ENCODE measurements around the gene NFAM1. TPM values are rescaled to one million over a fixed set of nuclear protein-coding genes. Genes with fewer than 3 reads are reported as not detected.

Gene NFAM1
- total RNA-seq, 1 donor from 2014 or later, result 1.2 TPM

- DNase-seq, result no peak
Observed at GRCh38 chr22:42358643-42359558, 73.3 kb downstream of the NFAM1 start.

DNA sequence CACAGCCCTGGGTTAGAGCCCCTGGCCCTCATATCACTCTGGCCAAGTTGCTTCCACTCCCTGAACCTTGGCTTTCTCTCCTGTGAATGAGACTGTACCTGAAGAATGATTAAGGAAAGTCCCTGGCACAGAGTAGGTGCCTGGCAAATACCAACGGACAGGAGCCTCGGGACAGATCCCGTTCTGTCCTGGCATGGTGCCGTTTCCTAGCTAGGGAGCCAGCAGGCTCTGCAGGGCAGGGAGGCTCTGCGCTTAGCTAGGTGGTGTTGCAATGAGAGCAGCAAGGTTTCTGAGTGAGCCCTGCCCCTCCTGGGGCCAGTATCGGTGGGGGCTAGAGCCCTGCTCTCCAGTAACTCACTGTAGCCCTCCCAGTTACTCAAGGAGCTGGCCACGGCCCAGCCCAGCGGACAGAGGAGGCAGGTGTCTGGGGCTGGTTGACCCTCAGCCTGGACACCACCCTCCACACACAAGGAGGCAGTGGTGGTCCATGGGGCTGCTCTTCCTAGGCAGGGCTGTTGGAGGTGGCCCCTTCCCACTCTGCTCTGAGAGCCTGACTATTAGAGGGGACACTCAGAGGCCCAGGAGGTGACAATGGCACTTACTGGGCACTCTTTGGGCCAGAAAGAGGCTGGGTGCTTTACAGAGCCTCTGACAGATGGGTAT, 74.4 kb downstream of the NFAM1 start:
- no peak for DNase-seq

DNA sequence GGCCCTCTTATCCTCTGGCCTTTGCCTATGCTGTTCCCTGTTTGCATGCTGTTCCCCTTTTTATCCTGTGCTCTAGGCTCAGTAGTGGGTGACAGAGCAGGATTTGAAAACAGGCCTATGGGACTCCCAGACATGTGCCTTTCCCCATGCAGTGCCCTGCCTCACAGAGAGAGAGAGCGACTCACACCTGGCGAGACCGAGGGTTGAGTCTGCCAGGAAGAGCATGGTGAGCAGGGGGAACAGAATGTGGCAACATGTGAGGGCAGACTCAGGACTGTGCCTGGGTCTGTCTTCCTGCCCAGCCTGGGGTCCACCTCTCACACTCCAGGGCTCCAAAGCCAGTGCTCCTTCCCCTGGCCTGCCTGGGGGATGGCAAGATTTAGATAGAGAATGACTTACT, 75.0 kb downstream of the NFAM1 start:
- DNase-seq, result no peak

- peak; percentile 15 for DNase-seq
Observed at GRCh38 chr22:42356533-42356932, 75.7 kb downstream of the NFAM1 start.

- peak; percentile 38 for DNase-seq
Observed at GRCh38 chr22:42353883-42354727, 78.1 kb downstream of the NFAM1 start.

DNA sequence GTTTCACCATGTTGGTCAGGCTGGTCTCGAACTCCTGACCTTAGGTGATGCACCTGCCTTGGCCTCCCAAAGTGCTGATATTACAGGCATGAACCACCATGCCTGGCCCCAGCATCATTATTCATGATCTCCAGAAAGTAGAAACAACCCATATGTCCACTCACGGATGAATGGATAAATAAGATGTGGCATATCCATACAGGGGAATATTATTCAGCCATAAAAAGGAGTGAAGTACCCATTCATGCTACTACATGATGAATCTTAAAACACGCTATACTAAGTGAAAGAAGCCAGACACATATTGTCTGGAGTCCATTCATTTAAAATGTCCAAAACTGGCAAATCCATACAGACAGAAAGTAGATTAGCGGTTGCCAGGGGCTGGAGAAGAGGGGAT, 81.8 kb downstream of the NFAM1 start:
- DNase-seq, result no peak

- DNase-seq, result no peak
Observed at GRCh38 chr22:42347281-42347824, 84.8 kb downstream of the NFAM1 start.

DNA sequence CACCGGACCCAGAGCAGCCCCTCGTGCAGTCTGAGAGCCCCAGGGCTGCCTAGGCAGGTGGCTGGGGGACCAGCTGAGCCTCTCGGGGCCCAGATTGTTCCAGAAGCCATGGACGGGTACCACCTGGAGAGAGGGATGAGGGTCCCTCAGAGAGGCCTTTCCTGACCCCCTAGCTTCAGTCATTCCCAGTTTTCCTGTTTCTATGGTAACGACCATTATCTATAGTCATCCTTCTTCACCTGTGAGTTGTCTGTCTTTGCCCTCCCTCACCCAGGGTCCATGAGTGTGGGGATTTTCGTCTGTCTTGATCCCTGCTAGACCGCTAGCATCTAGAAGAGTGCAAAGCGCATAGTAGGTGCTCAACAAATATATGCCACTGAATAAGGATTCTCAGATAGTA, 85.5 kb downstream of the NFAM1 start:
- DNase-seq, result no peak

DNA sequence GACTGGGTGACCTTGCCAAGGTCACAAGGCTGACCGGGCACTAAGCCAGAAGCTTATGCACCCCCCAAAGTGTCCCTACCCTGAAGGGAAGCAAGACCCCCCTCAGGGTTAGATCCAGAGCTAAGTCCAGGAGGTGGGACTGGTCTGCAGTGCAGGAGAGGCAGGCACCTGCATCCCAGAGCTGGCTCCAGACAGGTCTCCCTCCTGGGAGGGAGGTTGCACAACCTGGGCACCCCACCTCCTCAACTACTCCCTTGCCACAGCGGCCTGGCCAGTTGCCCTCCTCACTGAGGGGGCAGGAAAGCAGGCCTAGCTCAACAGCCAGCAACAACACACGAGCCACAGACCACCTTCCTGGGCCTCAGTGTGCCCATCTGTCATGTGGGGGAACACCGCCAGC, 86.7 kb downstream of the NFAM1 start:
- DNase-seq, result no peak

- DNase-seq, result no peak
Observed at GRCh38 chr22:42344361-42344905, 87.8 kb downstream of the NFAM1 start.

- DNase-seq, result no peak
Observed at GRCh38 chr22:42343531-42344081, 88.6 kb downstream of the NFAM1 start.

DNA sequence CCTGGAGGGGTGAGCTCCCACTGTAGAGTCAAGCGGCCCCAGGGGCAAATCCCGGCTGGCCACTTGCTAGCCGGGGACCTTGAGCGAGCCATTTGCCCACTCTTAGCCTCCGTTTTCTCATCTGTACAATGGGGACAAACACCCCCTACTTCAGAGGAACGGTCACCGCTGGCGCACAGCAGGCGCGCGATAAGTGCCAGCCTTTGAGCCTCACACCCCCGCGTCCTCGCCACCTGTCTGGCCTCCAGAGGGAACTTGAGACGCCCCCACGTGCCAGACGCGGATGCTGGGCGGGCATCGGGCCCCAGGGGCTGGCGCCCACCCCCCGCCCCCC, 89.1 kb downstream of the NFAM1 start:
- no peak for DNase-seq

DNA sequence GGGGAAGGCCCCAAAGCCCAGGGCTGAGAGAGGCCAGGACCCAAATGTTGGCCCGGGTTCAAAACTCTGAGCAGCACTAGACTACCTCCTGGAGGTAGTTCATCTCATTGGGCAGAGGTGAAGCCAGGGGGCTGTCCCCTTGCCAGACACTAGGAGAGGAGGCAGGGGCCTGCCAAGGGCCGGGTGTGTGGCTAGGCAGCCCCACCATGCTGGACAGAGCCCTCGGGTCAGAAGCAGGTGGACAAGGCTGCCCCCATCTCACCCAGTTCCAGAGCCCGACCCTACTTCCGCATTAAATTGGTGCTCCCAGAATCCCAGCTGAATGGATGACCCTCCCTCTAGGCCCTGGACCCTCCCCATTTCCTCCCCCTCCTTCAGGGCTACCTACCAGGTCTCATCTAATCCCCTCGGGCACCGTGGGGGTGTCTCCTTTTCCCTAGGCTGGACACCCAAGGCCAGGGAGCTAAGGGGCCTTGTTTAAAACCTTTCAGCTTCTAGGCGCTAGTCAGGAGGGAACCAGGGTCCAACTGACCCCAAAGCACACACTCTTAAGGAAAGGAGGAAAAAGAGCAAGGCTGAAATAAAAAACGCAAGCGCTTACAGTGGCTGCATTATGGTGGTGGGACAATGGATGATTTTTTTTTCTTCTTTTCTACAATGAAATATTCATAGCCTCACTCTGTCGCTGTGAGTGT, 89.6 kb downstream of the NFAM1 start:
- no peak for DNase-seq

GRCh38 chr22:42341779-42342178, 90.4 kb downstream of the NFAM1 start:
- DNase-seq, result no peak

DNA sequence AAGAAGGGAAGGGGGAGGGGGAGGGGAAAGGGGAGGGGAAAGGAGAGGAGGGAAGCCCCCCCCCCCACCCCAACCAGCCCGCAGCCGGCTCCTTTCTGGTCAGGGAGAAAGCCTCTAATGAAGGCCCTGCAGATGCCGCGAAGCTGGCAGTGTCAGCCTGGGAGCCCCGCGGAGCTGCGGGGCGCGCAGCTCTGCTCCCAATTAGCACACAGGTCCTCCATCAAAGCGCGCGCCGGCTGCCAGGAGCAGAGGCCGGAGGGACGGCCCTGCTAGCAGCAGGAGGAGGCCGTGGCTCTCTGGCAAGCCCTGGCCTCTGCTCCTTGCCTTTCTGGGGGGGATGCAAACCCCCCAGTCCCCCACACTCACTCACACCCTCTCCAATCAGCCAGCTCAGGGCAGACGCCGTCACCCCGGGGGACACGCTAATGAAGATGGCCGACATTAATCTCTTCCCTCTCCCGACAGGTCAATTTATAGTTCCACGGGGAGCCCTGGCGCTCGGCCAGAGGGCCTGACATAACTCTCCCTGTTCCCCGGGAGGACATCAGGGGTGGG, 91.3 kb downstream of the NFAM1 start:
- no peak for DNase-seq

- DNase-seq, result no peak
Observed at GRCh38 chr22:42340150-42340549, 92.1 kb downstream of the NFAM1 start.

DNA sequence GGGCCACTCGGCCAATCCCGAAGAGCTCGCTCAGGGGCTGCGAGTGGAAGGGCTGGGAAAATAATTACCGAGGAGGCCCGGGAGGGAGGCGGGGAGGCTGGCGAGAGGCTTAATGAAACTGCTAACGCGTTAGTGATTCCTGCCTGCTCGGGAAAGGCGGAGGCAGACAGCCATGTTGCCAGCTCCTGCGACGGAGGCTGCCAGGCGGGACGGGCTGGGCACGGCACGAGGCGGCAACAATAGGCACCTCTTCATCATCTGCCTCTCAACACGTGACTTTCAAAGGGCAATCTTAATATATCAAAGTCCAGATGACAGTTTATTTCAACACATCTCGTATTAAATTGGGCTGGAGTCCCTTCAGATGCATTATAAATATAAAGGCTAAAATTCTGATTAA, 93.7 kb downstream of the NFAM1 start:
- DNase-seq, result no peak

DNA sequence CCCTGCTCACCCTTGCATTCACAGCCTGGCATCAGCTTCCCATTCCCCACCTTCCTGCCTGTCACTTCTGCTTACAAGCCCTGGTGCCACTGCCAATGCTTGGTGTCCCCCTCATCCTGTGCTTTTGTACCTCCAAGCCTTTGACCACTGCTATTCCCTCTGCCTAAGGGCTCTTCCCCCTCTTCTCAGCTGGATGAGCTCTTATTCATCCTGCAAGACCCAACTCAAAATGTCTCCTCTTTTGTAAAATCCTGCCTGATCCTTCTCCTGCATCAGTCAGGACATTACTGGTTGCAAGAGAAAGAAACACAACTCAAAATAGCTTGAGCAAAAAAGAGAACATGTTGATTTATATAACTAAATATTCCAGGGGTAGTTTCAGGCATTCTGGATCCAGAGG, 94.8 kb downstream of the NFAM1 start:
- no peak for DNase-seq

DNA sequence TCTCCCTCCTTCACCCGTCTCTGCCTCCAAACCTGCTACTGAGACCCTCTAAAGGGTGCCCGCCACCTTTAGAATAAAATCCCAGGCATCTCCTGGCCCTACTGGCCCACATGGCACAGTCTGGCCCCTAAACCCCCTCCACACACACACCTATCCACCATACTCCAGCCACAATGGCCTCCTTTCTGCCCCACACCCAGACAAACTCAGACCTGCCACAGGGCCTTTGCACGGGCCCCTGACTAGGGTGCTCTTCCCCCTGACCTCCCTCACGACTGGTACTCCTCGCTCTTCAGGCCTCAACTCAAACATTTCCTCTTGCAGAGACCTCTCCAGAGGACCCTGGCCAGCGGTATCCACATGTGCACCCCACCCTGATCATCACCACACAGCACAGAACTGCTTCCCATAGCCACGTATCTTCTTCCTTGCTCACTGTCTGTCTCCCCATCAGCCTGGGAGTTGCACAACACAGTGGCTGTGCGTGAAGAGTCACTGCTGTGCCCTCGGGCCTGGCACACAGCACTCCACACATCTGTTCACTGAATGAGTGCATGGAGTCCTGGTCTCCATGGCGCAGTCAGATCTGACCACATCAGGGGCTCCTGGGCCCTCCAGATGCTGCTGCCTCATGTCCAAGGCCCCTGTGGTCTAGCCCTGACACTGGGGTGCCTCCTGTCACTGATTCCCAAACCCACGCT, 95.5 kb downstream of the NFAM1 start:
- no peak for DNase-seq

- DNase-seq, result no peak
Observed at GRCh38 chr22:42335839-42336378, 96.3 kb downstream of the NFAM1 start.

Data from skin of body (tissue), 2 donors.